Measurements from ENCODE around the gene SLCO2B1.

SLCO2B1 gene

GRCh38 chr11:75141166-75141565, 9.7 kb upstream of the SLCO2B1 start:
- Histone ChIP-seq H3K9me3 (ENCODE audit: control insufficient read depth, insufficient read depth, low read depth, low read length) (no peaks in the 10 kb centered on the region), H3K4me1 (ENCODE audit: control insufficient read depth, insufficient read depth, low read length) (no peaks in the 10 kb centered on the region), H3K36me3 (ENCODE audit: control insufficient read depth in 2 of 2, insufficient read depth in 1 of 2, low read length in 2 of 2) (no peaks in the 10 kb centered on the region), H3K27ac (ENCODE audit: extremely low read depth, low read depth, low read length) (no peak overlapping the region), H3K4me3 (ENCODE audit: low read depth, low read length) (no peak overlapping the region)
- ChIA-PET CTCF (interaction anchor here (0.5 to 12.3 kb wide), 49 partner anchors 9 to 1124 kb away, joined by 3 to 298 read pairs (median 5); partner anchors contain the start of genes SLCO2B1 and TPBGL), POLR2A (no interaction called here)
- TF ChIP-seq ZNF10 (tag by site-specific recombination; IDR thresholded peaks at IDR 0.05) (peak; percentile 96), KLF1 (tag by site-specific recombination; IDR thresholded peaks at IDR 0.05) (no peak)

DNA sequence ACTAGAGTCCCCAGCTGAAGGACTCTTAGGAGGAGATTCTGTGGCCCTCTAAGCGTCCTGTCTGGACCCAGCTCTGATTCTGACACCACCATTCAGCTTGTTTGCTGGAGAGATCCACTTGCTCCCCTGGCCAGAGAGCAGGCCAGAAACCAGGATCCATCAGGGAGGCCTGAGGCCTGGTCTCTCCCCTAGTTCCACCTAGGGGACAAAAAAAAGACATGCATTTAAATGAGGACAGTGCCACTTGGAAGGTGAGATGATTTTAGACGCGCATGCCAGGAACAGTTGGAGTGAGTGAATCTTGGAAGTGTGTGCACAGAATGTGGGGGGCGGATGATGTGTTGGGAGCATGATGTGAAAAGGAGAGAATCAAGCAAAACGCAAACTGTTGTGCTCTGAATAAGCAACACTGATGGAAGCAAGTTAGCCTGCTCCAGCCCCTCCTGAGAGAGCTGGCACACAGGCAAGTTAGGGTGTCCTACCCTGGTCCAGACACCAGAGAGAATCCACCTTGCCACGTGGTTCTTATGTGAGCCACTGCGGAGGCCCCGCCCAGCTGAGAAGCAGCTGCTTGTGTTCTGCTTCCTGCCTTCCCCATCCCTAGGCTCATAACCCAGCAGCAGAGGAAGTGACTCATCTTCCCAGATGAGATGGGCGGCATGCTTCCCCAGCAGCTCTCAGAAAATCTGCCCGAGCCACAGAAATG, 8.0 kb upstream of the SLCO2B1 start:
- POLR2A ChIA-PET, result no interaction called here
- Histone ChIP-seq H3K4me3 (ENCODE audit: low read depth, low read length) (no peak overlapping the region), H3K27ac (ENCODE audit: extremely low read depth, low read depth, low read length) (no peak overlapping the region), H3K4me1 (ENCODE audit: control insufficient read depth, insufficient read depth, low read length) (no peaks in the 10 kb centered on the region), H3K9me3 (ENCODE audit: control insufficient read depth, insufficient read depth, low read depth, low read length) (no peaks in the 10 kb centered on the region), H3K36me3 (ENCODE audit: control insufficient read depth in 2 of 2, insufficient read depth in 1 of 2, low read length in 2 of 2) (no peaks in the 10 kb centered on the region)
- CTCF ChIA-PET, result interaction anchor here (0.6 to 12.3 kb wide), 20 partner anchors 9 to 217 kb away, joined by 3 to 298 read pairs (median 4); partner anchors contain the start of genes NEU3 and TPBGL
- TF ChIP-seq KLF16 (tag by site-specific recombination; IDR thresholded peaks at IDR 0.05) (no peak), ZBTB17 (tag by site-specific recombination; IDR thresholded peaks at IDR 0.05) (0 out of 2 replicates have a peak, but pooled peaks have one; percentile 30), OSR2 (tag by site-specific recombination; IDR thresholded peaks at IDR 0.05) (0 out of 2 replicates have a peak, but pooled peaks have one; percentile 14), ZSCAN30 (tag by site-specific recombination; IDR thresholded peaks at IDR 0.05) (no peak), ZNF660 (tag by site-specific recombination; IDR thresholded peaks at IDR 0.05) (0 out of 2 replicates have a peak, but pooled peaks have one; percentile 19), ZNF335 (tag by site-specific recombination; conservative IDR thresholded peaks at IDR 0.05) (peak; percentile 29; the same call in 1 of the 2 replicates), ZNF600 (tag by site-specific recombination; IDR thresholded peaks at IDR 0.05) (0 out of 2 replicates have a peak, but pooled peaks have one; percentile 31), SP2 (tag by site-specific recombination; IDR thresholded peaks at IDR 0.05) (0 out of 2 replicates have a peak, but pooled peaks have one; percentile 22), PRDM10 (tag by site-specific recombination; IDR thresholded peaks at IDR 0.05) (peak; percentile 29; the same call in 1 of the 2 replicates), SP3 (tag by site-specific recombination; IDR thresholded peaks at IDR 0.05) (0 out of 2 replicates have a peak, but pooled peaks have one; percentile 29), KLF9 (tag by site-specific recombination; IDR thresholded peaks at IDR 0.05; ENCODE audit: low read depth) (0 out of 2 replicates have a peak, but pooled peaks have one; percentile 36), ZBTB11 (tag by site-specific recombination; conservative IDR thresholded peaks at IDR 0.05; ENCODE audit: low read depth) (peak; percentile 42; the same call in 1 of the 2 replicates), IKZF3 (tag by site-specific recombination; IDR thresholded peaks at IDR 0.05) (no peak), ZNF248 (tag by site-specific recombination; IDR thresholded peaks at IDR 0.05) (no peak)

Data from HEK293 (cell line).